Fibroblast of mammary gland (primary cell): ENCODE data around the gene NDUFV2.
"Not testable (repeated sequence)": the region's sequence is repeated elsewhere in the genome, so short reads cannot be mapped to it uniquely, and the experiment has no call there.

ENCODE experiments used
- DNase-seq: peaks from one replicate; pipeline ENCODE4 v3.0.0-alpha.2; 2010; ENCODE audit warnings: low read depth
- H3K4me3 ChIP-seq: 2 replicates; pipeline ENCODE4 v1.5.1; 2011; ENCODE audit warnings: low read depth, mild to moderate bottlenecking, low read length, moderate library complexity; ENCODE audit not compliant: control insufficient read depth
- TF ChIP-seq, protein P1 (sequence below): conservative IDR thresholded peaks from 2 replicates; pipeline ENCODE4 v1.5.1; 2011; ENCODE audit warnings: low read depth, low read length, inconsistent platforms; ENCODE audit not compliant: control insufficient read depth, insufficient read depth

The NDUFV2 gene

DNA sequence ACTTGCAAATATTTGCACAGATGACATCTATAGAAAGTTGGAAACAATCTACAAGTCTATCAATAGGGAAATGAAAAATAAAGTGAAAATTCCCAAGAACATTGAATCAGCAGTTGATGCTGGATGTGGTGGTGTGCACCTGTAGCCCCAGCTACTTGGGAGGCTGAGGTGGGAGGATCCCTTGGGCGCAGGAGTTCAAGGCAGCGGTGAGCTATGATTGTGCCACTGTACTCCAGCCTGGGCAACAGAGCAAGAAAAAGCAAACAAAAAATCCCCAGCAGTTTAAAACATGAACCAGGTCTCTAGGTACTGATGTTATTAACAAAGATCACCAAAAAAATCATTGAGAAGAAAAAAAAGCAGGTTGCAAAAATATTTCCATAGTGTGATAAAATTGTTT, 15.4 kb upstream of the NDUFV2 start:
- no peak overlapping the region for H3K4me3 ChIP-seq
- TF ChIP-seq, protein P1, sequence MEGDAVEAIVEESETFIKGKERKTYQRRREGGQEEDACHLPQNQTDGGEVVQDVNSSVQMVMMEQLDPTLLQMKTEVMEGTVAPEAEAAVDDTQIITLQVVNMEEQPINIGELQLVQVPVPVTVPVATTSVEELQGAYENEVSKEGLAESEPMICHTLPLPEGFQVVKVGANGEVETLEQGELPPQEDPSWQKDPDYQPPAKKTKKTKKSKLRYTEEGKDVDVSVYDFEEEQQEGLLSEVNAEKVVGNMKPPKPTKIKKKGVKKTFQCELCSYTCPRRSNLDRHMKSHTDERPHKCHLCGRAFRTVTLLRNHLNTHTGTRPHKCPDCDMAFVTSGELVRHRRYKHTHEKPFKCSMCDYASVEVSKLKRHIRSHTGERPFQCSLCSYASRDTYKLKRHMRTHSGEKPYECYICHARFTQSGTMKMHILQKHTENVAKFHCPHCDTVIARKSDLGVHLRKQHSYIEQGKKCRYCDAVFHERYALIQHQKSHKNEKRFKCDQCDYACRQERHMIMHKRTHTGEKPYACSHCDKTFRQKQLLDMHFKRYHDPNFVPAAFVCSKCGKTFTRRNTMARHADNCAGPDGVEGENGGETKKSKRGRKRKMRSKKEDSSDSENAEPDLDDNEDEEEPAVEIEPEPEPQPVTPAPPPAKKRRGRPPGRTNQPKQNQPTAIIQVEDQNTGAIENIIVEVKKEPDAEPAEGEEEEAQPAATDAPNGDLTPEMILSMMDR, result no peak
- DNase-seq, result no peak

- DNase-seq, result no peak
- H3K4me3 ChIP-seq, result no peak overlapping the region
- TF ChIP-seq, protein P1, result no peak
Observed at GRCh38 chr18:9088252-9088651, 14.2 kb upstream of the NDUFV2 start.

DNA sequence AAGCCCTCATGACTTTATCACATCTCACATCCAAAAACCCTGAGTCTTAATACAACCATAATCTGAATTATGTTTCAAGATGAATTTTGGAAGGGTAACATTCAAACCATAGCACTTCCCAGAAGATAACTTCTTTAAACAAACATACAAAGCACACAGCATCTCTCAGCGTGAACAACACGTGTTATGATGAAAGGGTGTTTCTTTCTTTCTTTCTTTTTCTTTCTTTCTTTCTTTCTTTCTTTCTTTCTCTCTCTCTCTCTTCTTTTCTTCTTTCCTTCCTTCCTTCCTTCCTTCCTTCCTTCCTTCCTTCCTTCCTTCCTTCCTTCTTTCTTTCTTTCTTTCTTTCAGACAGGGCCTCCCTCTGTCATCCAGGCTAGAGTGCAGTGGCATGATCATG, 13.8 kb upstream of the NDUFV2 start:
- DNase-seq, H3K4me3 ChIP-seq: not testable (repeated sequence)

DNA sequence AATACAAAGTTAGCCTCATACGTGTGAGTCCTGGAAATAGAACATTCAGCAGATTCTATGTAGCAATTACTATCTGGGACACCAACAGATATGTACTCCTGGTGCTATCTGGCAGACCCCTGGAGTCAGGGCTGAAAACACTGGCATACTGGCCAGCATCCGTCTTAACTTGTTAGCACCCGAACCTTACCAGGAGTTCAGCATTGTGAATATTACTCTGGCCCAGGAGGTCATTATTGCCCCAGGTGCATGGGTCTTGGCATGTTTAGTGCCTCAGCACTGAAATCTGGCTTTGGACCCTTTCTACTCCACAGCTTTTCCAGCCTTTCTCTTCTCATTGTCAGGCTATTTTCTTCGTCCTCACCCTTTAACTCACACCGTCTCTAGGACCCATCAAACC, 11.9 kb upstream of the NDUFV2 start:
- TF ChIP-seq, protein P1, result no peak

GRCh38 chr18:9091066-9091476, 11.4 kb upstream of the NDUFV2 start:
- TF ChIP-seq, protein P1, result no peak
- no peak overlapping the region for H3K4me3 ChIP-seq
- no peak for DNase-seq

More for the DNA sequence above, 11.9 kb upstream of the NDUFV2 start:
- no peak for DNase-seq
- H3K4me3 ChIP-seq, result no peak overlapping the region

GRCh38 chr18:9092665-9093064, 9.8 kb upstream of the NDUFV2 start:
- TF ChIP-seq, protein P1, result no peak
- peak; percentile 39 for DNase-seq
- H3K4me3 ChIP-seq, result no peak overlapping the region

GRCh38 chr18:9093109-9093508, 9.4 kb upstream of the NDUFV2 start:
- not testable (repeated sequence) for DNase-seq, H3K4me3 ChIP-seq
